DND-41 (cell line): ENCODE data around the gene CDPF1.

ENCODE experiments used
- ATAC-seq: fragments of 200-7000 bp; cut with Tn5 transposase; 3 replicates; pipeline ENCODE4 v1.9.1; 2021; ENCODE audit warnings: low read depth; ENCODE audit not compliant: insufficient read depth
- DNase-seq: peaks from one replicate; pipeline ENCODE4 v3.0.0-alpha.2; 2020
- H2AFZ ChIP-seq: 2 replicates; pipeline ENCODE4 v1.6.0; 2012; ENCODE audit warnings: low read depth, low read length
- H3K27ac ChIP-seq: 2 replicates; pipeline ENCODE4 v1.5.1; 2012; ENCODE audit warnings: low read length, inconsistent platforms
- H3K27me3 ChIP-seq: fragments of 200-600 bp; sonication (generic); 2 replicates; pipeline ENCODE4 v1.6.0; 2012; ENCODE audit warnings: low read length, mild to moderate bottlenecking, inconsistent platforms; ENCODE audit not compliant: insufficient read depth, poor library complexity
- H3K36me3 ChIP-seq: 2 replicates; pipeline ENCODE4 v1.5.1; 2012; ENCODE audit warnings: low read length, inconsistent platforms; ENCODE audit not compliant: insufficient read depth
- H3K4me1 ChIP-seq: 2 replicates; pipeline ENCODE4 v1.5.1; 2012; ENCODE audit warnings: mild to moderate bottlenecking, low read length; ENCODE audit not compliant: insufficient read depth
- H3K4me2 ChIP-seq: 2 replicates; pipeline ENCODE4 v1.6.0; 2012; ENCODE audit warnings: mild to moderate bottlenecking, moderate library complexity, low read length, inconsistent platforms; ENCODE audit not compliant: insufficient read depth
- H3K4me3 ChIP-seq, 2 experiments: fragments of 200-600 bp in 1 of 2; shearing (Covaris generic) in 1 of 2; 2 replicates each; pipeline ENCODE4 v1.5.1; 2012 to 2016; ENCODE audit warnings: inconsistent platforms in 2 of 2, low read length in 2 of 2, mild to moderate bottlenecking in 2 of 2, low read depth in 1 of 2, moderate library complexity in 1 of 2
- H3K79me2 ChIP-seq: 2 replicates; pipeline ENCODE4 v1.6.0; 2012; ENCODE audit warnings: low read length, inconsistent platforms; ENCODE audit not compliant: insufficient read depth
- H3K9ac ChIP-seq: 2 replicates; pipeline ENCODE4 v1.6.0; 2012; ENCODE audit warnings: low read depth, mild to moderate bottlenecking, inconsistent platforms, low read length, moderate library complexity
- H3K9me3 ChIP-seq: 2 replicates; pipeline ENCODE4 v1.5.1; 2012; ENCODE audit warnings: low read length, moderate library complexity, mild to moderate bottlenecking, inconsistent platforms; ENCODE audit not compliant: insufficient read depth, severe bottlenecking
- H4K20me1 ChIP-seq: 2 replicates; pipeline ENCODE4 v1.6.0; 2012; ENCODE audit warnings: low read length; ENCODE audit not compliant: insufficient read depth
- EZH2 ChIP-seq: IDR thresholded peaks from 3 replicates; pipeline ENCODE4 v1.6.1; 2012; ENCODE audit warnings: borderline replicate concordance, low read depth, mild to moderate bottlenecking, moderate library complexity, low read length, inconsistent platforms; ENCODE audit not compliant: severe bottlenecking
- TF ChIP-seq, protein P1 (sequence below): IDR thresholded peaks from 2 replicates; pipeline ENCODE4 v1.5.1; 2012; ENCODE audit warnings: borderline replicate concordance, low read length, moderate library complexity, mild to moderate bottlenecking; ENCODE audit not compliant: poor library complexity, severe bottlenecking; ENCODE audit errors: extremely low read depth

CDPF1 gene

DNA sequence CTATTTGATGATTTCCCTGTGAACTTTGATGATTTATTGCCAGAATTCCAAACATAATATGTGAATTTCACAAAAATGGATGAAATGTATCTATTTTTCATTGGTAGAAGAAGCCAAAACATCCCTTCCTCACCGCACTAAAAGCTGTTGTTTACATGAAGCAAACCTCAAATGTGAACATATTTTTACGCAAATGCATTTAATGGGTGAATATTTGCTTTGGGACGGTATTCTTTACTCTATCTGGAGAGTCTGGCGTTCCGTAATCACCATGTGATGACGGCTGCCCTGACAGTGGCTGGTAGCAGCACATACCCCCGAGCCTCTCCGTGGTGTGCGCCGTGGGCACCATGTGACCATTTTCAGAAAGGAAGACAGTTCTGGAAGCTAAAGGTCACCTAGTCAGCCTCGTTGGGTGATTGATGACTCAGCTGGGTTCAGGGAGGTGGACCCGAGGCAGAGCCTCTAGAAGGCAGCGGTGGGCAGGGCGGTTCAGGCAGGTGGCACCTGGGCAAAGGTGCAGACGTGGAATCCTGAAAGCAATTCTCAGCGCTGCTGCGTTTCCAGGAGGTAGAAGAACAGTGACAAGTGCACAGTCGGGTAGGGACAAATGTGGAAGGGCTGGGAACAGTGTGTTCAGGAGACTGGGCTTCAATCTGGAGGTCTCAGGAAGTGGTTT lies 54.5 kb downstream of the CDPF1 start:
- Histone ChIP-seq H3K4me2 (no peak overlapping the region), H3K4me3 (no peak overlapping the region), H3K27ac (peak overlapping the region; percentile 53; the same call in 1 of the 2 replicates), H4K20me1 (peaks cover 3% of the 10 kb centered on the region; the same call in 1 of the 2 replicates), H3K79me2 (peaks cover 8% of the 10 kb centered on the region; the same call in 1 of the 2 replicates), H2AFZ (no peak overlapping the region), H3K27me3 (no peaks in the 10 kb centered on the region), H3K9ac (no peak overlapping the region), H3K36me3 (peaks cover 38% of the 10 kb centered on the region), H3K9me3 (no peaks in the 10 kb centered on the region), H3K4me1 (0 out of 2 replicates have a peak, but pooled peaks cover 3% of the 10 kb centered on the region)
- DNase-seq (no peak), ATAC-seq (no peak)
- TF ChIP-seq, protein P1, sequence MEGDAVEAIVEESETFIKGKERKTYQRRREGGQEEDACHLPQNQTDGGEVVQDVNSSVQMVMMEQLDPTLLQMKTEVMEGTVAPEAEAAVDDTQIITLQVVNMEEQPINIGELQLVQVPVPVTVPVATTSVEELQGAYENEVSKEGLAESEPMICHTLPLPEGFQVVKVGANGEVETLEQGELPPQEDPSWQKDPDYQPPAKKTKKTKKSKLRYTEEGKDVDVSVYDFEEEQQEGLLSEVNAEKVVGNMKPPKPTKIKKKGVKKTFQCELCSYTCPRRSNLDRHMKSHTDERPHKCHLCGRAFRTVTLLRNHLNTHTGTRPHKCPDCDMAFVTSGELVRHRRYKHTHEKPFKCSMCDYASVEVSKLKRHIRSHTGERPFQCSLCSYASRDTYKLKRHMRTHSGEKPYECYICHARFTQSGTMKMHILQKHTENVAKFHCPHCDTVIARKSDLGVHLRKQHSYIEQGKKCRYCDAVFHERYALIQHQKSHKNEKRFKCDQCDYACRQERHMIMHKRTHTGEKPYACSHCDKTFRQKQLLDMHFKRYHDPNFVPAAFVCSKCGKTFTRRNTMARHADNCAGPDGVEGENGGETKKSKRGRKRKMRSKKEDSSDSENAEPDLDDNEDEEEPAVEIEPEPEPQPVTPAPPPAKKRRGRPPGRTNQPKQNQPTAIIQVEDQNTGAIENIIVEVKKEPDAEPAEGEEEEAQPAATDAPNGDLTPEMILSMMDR, result no peak
- TF ChIP-seq EZH2, result no peak
